CD4-positive, alpha-beta memory T cell (primary cell): ENCODE measurements around the gene AGBL1. TPM values are rescaled to one million over a fixed set of nuclear protein-coding genes. Genes with fewer than 3 reads are reported as not detected.

Source experiments
- CTCF ChIA-PET: fragments of 350-600 bp; sonication (Branson Sonifier 250); formaldehyde crosslinking; loops from one replicate; lab custom pipeline; 2021; ENCODE audit warnings: inconsistent platforms; ENCODE audit not compliant: partially characterized antibody; lab: Charles Lee
- POLR2A ChIA-PET: fragments of 350-600 bp; sonication (Branson Sonifier 250); formaldehyde crosslinking; loops from one replicate; lab custom pipeline; 2021; ENCODE audit not compliant: partially characterized antibody; lab: Charles Lee
- DNase-seq, 5 donors: peaks; one replicate each; pipeline versions ENCODE4 v3.0.0 to v3.0.0-alpha.2; 2020 to 2022; ENCODE audit warnings: mixed read lengths in 1 of 5
- H3K27ac ChIP-seq: one replicate; pipeline ENCODE4 v1.7.0; 2013; ENCODE audit warnings: low read depth, low read length
- H3K27me3 ChIP-seq: 2 replicates; pipeline ENCODE4 v1.7.0; 2013; ENCODE audit warnings: mild to moderate bottlenecking, low read length, moderate library complexity; ENCODE audit not compliant: insufficient read depth
- H3K36me3 ChIP-seq: 2 replicates; pipeline ENCODE4 v1.7.0; 2013; ENCODE audit warnings: mild to moderate bottlenecking, low read length, moderate library complexity; ENCODE audit not compliant: insufficient read depth
- H3K4me1 ChIP-seq: 2 replicates; pipeline ENCODE4 v1.7.0; 2013; ENCODE audit warnings: mild to moderate bottlenecking, low read length, moderate library complexity; ENCODE audit not compliant: insufficient read depth
- H3K4me3 ChIP-seq, 2 donors: one replicate each; pipeline ENCODE4 v1.7.0; 2013; ENCODE audit warnings: low read length in 2 of 2, mild to moderate bottlenecking in 1 of 2
- H3K9me3 ChIP-seq, 2 donors: one replicate each; pipeline ENCODE4 v1.7.0; 2013; ENCODE audit warnings: low read length in 2 of 2, control low read depth in 1 of 2; ENCODE audit not compliant: control insufficient read depth in 1 of 2
- H3K27ac Mint-ChIP-seq, 7 donors: one replicate each; pipeline ENCODE4 v1.8.0; 2020 to 2021; ENCODE audit warnings: mixed read lengths in 7 of 7, mild to moderate bottlenecking in 6 of 7, inconsistent platforms in 3 of 7, moderate library complexity in 3 of 7
- H3K27me3 Mint-ChIP-seq, 2 donors: one replicate each; pipeline ENCODE4 v1.8.0; 2020 to 2021; ENCODE audit warnings: mixed read lengths in 2 of 2
- H3K36me3 Mint-ChIP-seq, 2 donors: one replicate each; pipeline ENCODE4 v1.8.0; 2020 to 2021; ENCODE audit warnings: mixed read lengths in 2 of 2, inconsistent platforms in 1 of 2, mild to moderate bottlenecking in 1 of 2
- H3K4me1 Mint-ChIP-seq, 4 donors: one replicate each; pipeline ENCODE4 v1.8.0; 2020 to 2021; ENCODE audit warnings: mixed read lengths in 4 of 4, mild to moderate bottlenecking in 1 of 4
- H3K4me3 Mint-ChIP-seq, 8 donors: one replicate each; pipeline ENCODE4 v1.8.0; 2020 to 2021; ENCODE audit warnings: mixed read lengths in 8 of 8, mild to moderate bottlenecking in 7 of 8, moderate library complexity in 6 of 8, inconsistent platforms in 3 of 8
- H3K9me3 Mint-ChIP-seq, 8 donors: one replicate each; pipeline ENCODE4 v1.8.0; 2020 to 2021; ENCODE audit warnings: mixed read lengths in 8 of 8, mild to moderate bottlenecking in 5 of 8, inconsistent platforms in 3 of 8, moderate library complexity in 1 of 8
- intact Hi-C: fragments of 100-400 bp; cut with micrococcal nuclease; formaldehyde crosslinking; loops from one replicate; pipeline ENCODE4 v1.15.1; 2023
- polyA plus RNA-seq, 2 donors: library from polyadenylated mRNA; unstranded; fragments of 300-500 nt; fragmentation: Illumina TruSeq; gene quantifications; one replicate each; pipeline ENCODE4 v1.2.3, GENCODE V29; 2021
- total RNA-seq, 2 experiments: library from RNA; stranded (reverse); gene quantifications; one replicate each; pipeline ENCODE4 v1.2.3, GENCODE V29; 2021

AGBL1 gene
- total and polyA plus RNA-seq, 4 experiments from 2014 or later = not detected

GRCh38 chr15:86802244-86802643, 722.6 kb downstream of the AGBL1 start:
- Mint-ChIP-seq H3K9me3 (no peaks in the 10 kb centered on the region), H3K4me1 (no peaks in the 10 kb centered on the region), H3K4me3 (no peak overlapping the region), H3K27me3 (peaks cover 0 to 2% of the 10 kb centered on the region in 2 donors), H3K27ac (no peak overlapping the region), H3K36me3 (no peaks in the 10 kb centered on the region)
- H3K27me3 ChIP-seq = no peaks in the 10 kb centered on the region
- POLR2A ChIA-PET = no interaction called here
- no peaks in the 10 kb centered on the region for H3K9me3 ChIP-seq
- no peaks in the 10 kb centered on the region for H3K36me3 ChIP-seq
- no peak for DNase-seq
- no peak overlapping the region for H3K27ac ChIP-seq
- no peak overlapping the region for H3K4me3 ChIP-seq
- no peaks in the 10 kb centered on the region for H3K4me1 ChIP-seq
- CTCF ChIA-PET = no interaction called here
- intact Hi-C loops = no loop called here

GRCh38 chr15:86804406-86804805, 724.7 kb downstream of the AGBL1 start:
- Histone ChIP-seq H3K36me3 (no peaks in the 10 kb centered on the region), H3K9me3 (no peaks in the 10 kb centered on the region), H3K4me3 (no peak overlapping the region), H3K27ac (no peak overlapping the region), H3K4me1 (no peaks in the 10 kb centered on the region), H3K27me3 (no peaks in the 10 kb centered on the region)
- no peaks in the 10 kb centered on the region for H3K36me3 Mint-ChIP-seq
- DNase-seq = no peak
- peaks cover 1 to 5% of the 10 kb centered on the region in 2 donors for H3K27me3 Mint-ChIP-seq
- POLR2A ChIA-PET = no interaction called here
- H3K4me1 Mint-ChIP-seq = no peaks in the 10 kb centered on the region
- no peak overlapping the region for H3K4me3 Mint-ChIP-seq
- CTCF ChIA-PET = no interaction called here
- no peak overlapping the region for H3K27ac Mint-ChIP-seq
- intact Hi-C loops = no loop called here
- H3K9me3 Mint-ChIP-seq = no peaks in the 10 kb centered on the region

GRCh38 chr15:86810329-86810728, 730.7 kb downstream of the AGBL1 start:
- intact Hi-C loops = no loop called here
- POLR2A ChIA-PET = no interaction called here
- H3K27me3 Mint-ChIP-seq = peaks cover 3 to 6% of the 10 kb centered on the region in 2 donors
- no peaks in the 10 kb centered on the region for H3K9me3 Mint-ChIP-seq
- CTCF ChIA-PET = no interaction called here
- H3K36me3 Mint-ChIP-seq = no peaks in the 10 kb centered on the region
- no peaks in the 10 kb centered on the region for H3K4me1 Mint-ChIP-seq
- H3K27ac Mint-ChIP-seq = no peak overlapping the region
- Histone ChIP-seq H3K9me3 (no peaks in the 10 kb centered on the region), H3K36me3 (no peaks in the 10 kb centered on the region), H3K27me3 (no peaks in the 10 kb centered on the region), H3K27ac (no peak overlapping the region), H3K4me3 (no peak overlapping the region), H3K4me1 (no peaks in the 10 kb centered on the region)
- DNase-seq = no peak
- no peak overlapping the region for H3K4me3 Mint-ChIP-seq

GRCh38 chr15:86813892-86814291, 734.2 kb downstream of the AGBL1 start:
- no peaks in the 10 kb centered on the region for H3K4me1 Mint-ChIP-seq
- DNase-seq = no peak
- no peak overlapping the region for H3K4me3 Mint-ChIP-seq
- CTCF ChIA-PET = no interaction called here
- Histone ChIP-seq H3K27ac (no peak overlapping the region), H3K27me3 (no peaks in the 10 kb centered on the region), H3K9me3 (no peaks in the 10 kb centered on the region), H3K4me1 (no peaks in the 10 kb centered on the region), H3K4me3 (no peak overlapping the region), H3K36me3 (no peaks in the 10 kb centered on the region)
- no peak overlapping the region for H3K27ac Mint-ChIP-seq
- H3K27me3 Mint-ChIP-seq = peaks cover 2 to 6% of the 10 kb centered on the region in 2 donors
- intact Hi-C loops = no loop called here
- no peaks in the 10 kb centered on the region for H3K36me3 Mint-ChIP-seq
- peaks cover 0 to 1% (median 0%) of the 10 kb centered on the region in 8 donors for H3K9me3 Mint-ChIP-seq
- POLR2A ChIA-PET = no interaction called here

GRCh38 chr15:86829245-86829644, 749.6 kb downstream of the AGBL1 start:
- no peaks in the 10 kb centered on the region for H3K36me3 Mint-ChIP-seq
- no peak overlapping the region for H3K4me3 Mint-ChIP-seq
- no peak overlapping the region for H3K4me3 ChIP-seq
- peaks cover 0 to 6% (median under 1%) of the 10 kb centered on the region in 8 donors for H3K9me3 Mint-ChIP-seq
- no peaks in the 10 kb centered on the region for H3K36me3 ChIP-seq
- DNase-seq = no peak
- no peak overlapping the region for H3K27ac Mint-ChIP-seq
- no peaks in the 10 kb centered on the region for H3K27me3 ChIP-seq
- no peaks in the 10 kb centered on the region for H3K9me3 ChIP-seq
- intact Hi-C loops = no loop called here
- no peaks in the 10 kb centered on the region for H3K4me1 ChIP-seq
- no peaks in the 10 kb centered on the region for H3K27me3 Mint-ChIP-seq
- H3K27ac ChIP-seq = no peak overlapping the region
- ChIA-PET POLR2A (no interaction called here), CTCF (no interaction called here)
- peaks cover 0 to 1% (median 0%) of the 10 kb centered on the region in 4 donors for H3K4me1 Mint-ChIP-seq

GRCh38 chr15:86830304-86830703, 750.6 kb downstream of the AGBL1 start:
- no peak overlapping the region for H3K27ac ChIP-seq
- no peak overlapping the region for H3K27ac Mint-ChIP-seq
- H3K4me1 ChIP-seq = no peaks in the 10 kb centered on the region
- ChIA-PET CTCF (no interaction called here), POLR2A (no interaction called here)
- no peaks in the 10 kb centered on the region for H3K36me3 ChIP-seq
- no peaks in the 10 kb centered on the region for H3K9me3 ChIP-seq
- no peak overlapping the region for H3K4me3 ChIP-seq
- H3K27me3 Mint-ChIP-seq = no peaks in the 10 kb centered on the region
- DNase-seq = no peak
- peaks cover 0 to 6% (median 0%) of the 10 kb centered on the region in 8 donors for H3K9me3 Mint-ChIP-seq
- intact Hi-C loops = no loop called here
- no peaks in the 10 kb centered on the region for H3K27me3 ChIP-seq
- no peaks in the 10 kb centered on the region for H3K36me3 Mint-ChIP-seq
- H3K4me3 Mint-ChIP-seq = no peak overlapping the region
- H3K4me1 Mint-ChIP-seq = peaks cover 0 to 1% (median 0%) of the 10 kb centered on the region in 4 donors

GRCh38 chr15:86833595-86833994, 753.9 kb downstream of the AGBL1 start:
- H3K36me3 Mint-ChIP-seq = no peaks in the 10 kb centered on the region
- no peak overlapping the region for H3K4me3 Mint-ChIP-seq
- no peak overlapping the region for H3K27ac Mint-ChIP-seq
- no peak overlapping the region for H3K27ac ChIP-seq
- no peaks in the 10 kb centered on the region for H3K27me3 ChIP-seq
- no peak for DNase-seq
- ChIA-PET CTCF (no interaction called here), POLR2A (no interaction called here)
- intact Hi-C loops = no loop called here
- no peak overlapping the region for H3K4me3 ChIP-seq
- H3K9me3 ChIP-seq = no peaks in the 10 kb centered on the region
- no peaks in the 10 kb centered on the region for H3K27me3 Mint-ChIP-seq
- H3K36me3 ChIP-seq = no peaks in the 10 kb centered on the region
- H3K4me1 Mint-ChIP-seq = no peaks in the 10 kb centered on the region
- no peaks in the 10 kb centered on the region for H3K4me1 ChIP-seq
- peaks cover 0 to 6% (median 0%) of the 10 kb centered on the region in 8 donors for H3K9me3 Mint-ChIP-seq
